ENCODE results near the gene CNIH2. TPM values are rescaled to one million over a fixed set of nuclear protein-coding genes. Genes with fewer than 3 reads are reported as not detected.
"Not testable (repeated sequence)": the region's sequence is repeated elsewhere in the genome, so short reads cannot be mapped to it uniquely, and the experiment has no call there.

The CNIH2 gene
- total and polyA plus RNA-seq, 8 donors, result 0.50 to 1.5 (median 0.80) TPM; not detected in 5

GRCh38 chr11:66299186-66299585 lies 21.2 kb downstream of the CNIH2 start:
- Histone ChIP-seq H3K4me3 (no peak overlapping the region), H3K36me3 (no peaks in the 10 kb centered on the region), H3K4me1 (no peaks in the 10 kb centered on the region), H3K27me3 (peaks cover 0 to 22% (median 0%) of the 10 kb centered on the region in 3 donors), H3K27ac (no peak overlapping the region), H3K9me3 (no peaks in the 10 kb centered on the region)
- TF ChIP-seq POLR2AphosphoS5 (IDR thresholded peaks at IDR 0.05) (no peak), CTCF (IDR thresholded peaks at IDR 0.05) (no peak), POLR2A (IDR thresholded peaks at IDR 0.05) (no peak), EP300 (IDR thresholded peaks at IDR 0.05) (no peak)
- intact Hi-C loops (cut with DNase I; ENCODE audit: low total_unique reads), result no loop called here
- 34 to 66% (median 50%) methylated on average over 2 to 3 of the region's 3 CpGs for WGBS, 5 donors
- no peak for DNase-seq

DNA sequence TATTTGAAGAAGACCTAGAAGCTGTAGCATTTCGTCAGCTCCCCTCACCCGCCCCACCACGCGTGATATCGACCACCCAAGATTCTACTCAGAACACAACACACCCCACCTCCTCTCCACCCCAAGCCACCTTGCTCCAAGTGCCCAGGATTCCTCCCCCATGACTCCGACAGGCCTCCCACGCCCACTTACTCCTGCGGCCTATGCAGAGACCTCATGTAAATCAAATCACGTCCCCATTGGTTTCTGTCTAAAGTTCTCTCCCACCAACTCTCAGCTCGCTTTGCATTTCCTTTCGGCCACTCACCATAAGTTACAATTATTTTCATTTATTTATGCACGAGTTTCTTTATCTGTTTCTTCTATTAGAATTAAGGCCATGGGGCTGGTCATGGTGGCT lies 24.7 kb downstream of the CNIH2 start:
- H3K36me3 ChIP-seq, result no peaks in the 10 kb centered on the region
- TF ChIP-seq POLR2A (IDR thresholded peaks at IDR 0.05) (no peak), POLR2AphosphoS5 (IDR thresholded peaks at IDR 0.05) (no peak), CTCF (IDR thresholded peaks at IDR 0.05) (no peak), EP300 (IDR thresholded peaks at IDR 0.05) (no peak)
- no peak overlapping the region for H3K4me3 ChIP-seq
- no peaks in the 10 kb centered on the region for H3K4me1 ChIP-seq
- no peak for DNase-seq
- no peak overlapping the region for H3K27ac ChIP-seq
- no peaks in the 10 kb centered on the region for H3K9me3 ChIP-seq
- intact Hi-C loops (cut with DNase I; ENCODE audit: low total_unique reads), result no loop called here
- no peaks in the 10 kb centered on the region for H3K27me3 ChIP-seq
- WGBS, 5 donors, result 87 to 92% (median 88%) methylated on average over 12 of the region's 12 CpGs

- no peak for DNase-seq
- 59 to 83% (median 75%) methylated on average over 3 of the region's 3 CpGs for WGBS, 5 donors
- Histone ChIP-seq H3K36me3 (no peaks in the 10 kb centered on the region), H3K27me3 (no peaks in the 10 kb centered on the region), H3K9me3 (no peaks in the 10 kb centered on the region), H3K27ac (no peak overlapping the region), H3K4me1 (peaks cover 12 to 24% (median 20%) of the 10 kb centered on the region in 4 donors), H3K4me3 (no peak overlapping the region)
- intact Hi-C loops (cut with DNase I; ENCODE audit: low total_unique reads), result no loop called here
- no peak for TF ChIP-seq POLR2A (IDR thresholded peaks at IDR 0.05)
- TF ChIP-seq EP300 (IDR thresholded peaks at IDR 0.05), result no peak
Measured at GRCh38 chr11:66309475-66309874, 31.5 kb downstream of the CNIH2 start.

DNA sequence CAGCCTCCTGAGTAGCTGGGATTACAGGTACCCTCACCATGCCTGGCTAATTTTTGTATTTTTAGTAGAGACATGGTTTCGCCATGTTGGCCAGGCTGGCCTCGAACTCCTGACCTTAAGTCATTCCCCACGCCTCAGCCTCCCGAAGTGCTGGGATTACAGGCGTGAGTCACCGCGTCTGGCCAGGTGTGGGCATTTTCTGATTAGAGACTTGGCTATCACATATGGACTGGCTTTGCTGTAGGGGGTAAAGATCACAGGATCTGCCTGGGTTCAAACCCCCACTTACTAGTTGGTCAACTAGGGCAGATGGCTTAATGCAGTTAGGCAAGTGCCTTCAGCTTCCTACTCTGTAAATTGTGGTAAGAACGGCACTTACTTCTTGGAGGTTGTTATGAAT lies 32.3 kb downstream of the CNIH2 start:
- H3K36me3 ChIP-seq, result no peaks in the 10 kb centered on the region
- WGBS, 5 donors, result 51 to 77% (median 63%) methylated on average over 8 of the region's 8 CpGs
- intact Hi-C loops (cut with DNase I; ENCODE audit: low total_unique reads), result loop anchor here (10.0 kb wide), 1 partner anchor 74 kb away; no protein-coding TSS in a partner anchor
- H3K27ac ChIP-seq, result no peak overlapping the region
- DNase-seq, result no peak
- no peak for TF ChIP-seq EP300 (IDR thresholded peaks at IDR 0.05)
- TF ChIP-seq POLR2A (IDR thresholded peaks at IDR 0.05), result no peak
- no peak for TF ChIP-seq POLR2AphosphoS5 (IDR thresholded peaks at IDR 0.05)
- TF ChIP-seq CTCF (IDR thresholded peaks at IDR 0.05), result no peak
- peaks cover 16 to 32% (median 28%) of the 10 kb centered on the region in 4 donors for H3K4me1 ChIP-seq
- no peaks in the 10 kb centered on the region for H3K9me3 ChIP-seq
- no peaks in the 10 kb centered on the region for H3K27me3 ChIP-seq
- H3K4me3 ChIP-seq, result no peak overlapping the region

- intact Hi-C loops (cut with DNase I; ENCODE audit: low total_unique reads), result loop anchor here (10.0 kb wide), 1 partner anchor 74 kb away; no protein-coding TSS in a partner anchor
- 85 to 91% (median 88%) methylated on average over 18 of the region's 18 CpGs for WGBS, 5 donors
- not testable (repeated sequence) for H3K27me3 ChIP-seq
Measured at GRCh38 chr11:66310803-66311440, 32.9 kb downstream of the CNIH2 start.

More at GRCh38 chr11:66310803-66311440, 32.9 kb downstream of the CNIH2 start:
- H3K4me3 ChIP-seq, H3K36me3 ChIP-seq, H3K9me3 ChIP-seq, H3K27ac ChIP-seq, DNase-seq: not testable (repeated sequence)
- peaks cover 17 to 37% (median 34%) of the 10 kb centered on the region in 4 donors for H3K4me1 ChIP-seq

All from stomach (tissue), 9 donors.